GM12864 (cell line): ENCODE results near the gene ABCC4.

Experiments
- DNase-seq: peaks from one replicate; pipeline ENCODE4 v3.0.0-alpha.2; 2011; ENCODE audit warnings: low read depth
- H3K4me3 ChIP-seq: 2 replicates; pipeline ENCODE4 v1.5.1; 2011; ENCODE audit warnings: mild to moderate bottlenecking, low read depth, low read length, control low read depth
- TF ChIP-seq, protein P1 (sequence below): IDR thresholded peaks from 2 replicates; pipeline ENCODE4 v1.5.1; 2011; ENCODE audit warnings: low read depth, mild to moderate bottlenecking, moderate library complexity, low read length, control low read depth, inconsistent platforms; ENCODE audit errors: missing control alignments

The ABCC4 gene

DNA sequence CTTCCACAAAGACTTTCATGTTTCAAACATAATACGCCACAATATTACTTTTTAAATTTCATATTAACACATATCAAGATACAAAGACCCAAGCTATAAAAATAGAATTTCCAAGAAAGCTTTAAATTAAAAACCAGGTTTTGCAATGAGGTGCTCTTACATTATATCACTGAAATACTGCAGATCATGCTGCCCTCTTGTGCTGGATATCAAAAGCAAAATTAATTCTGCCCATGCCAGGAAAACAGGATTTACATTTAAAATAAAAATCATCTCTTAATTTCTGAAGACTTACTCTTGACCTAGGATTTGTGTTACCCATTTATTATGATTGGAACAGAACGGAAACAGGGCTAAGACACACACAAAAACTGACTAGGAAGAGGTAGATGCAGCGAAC is 145.0 kb downstream of the ABCC4 start:
- TF ChIP-seq, protein P1, sequence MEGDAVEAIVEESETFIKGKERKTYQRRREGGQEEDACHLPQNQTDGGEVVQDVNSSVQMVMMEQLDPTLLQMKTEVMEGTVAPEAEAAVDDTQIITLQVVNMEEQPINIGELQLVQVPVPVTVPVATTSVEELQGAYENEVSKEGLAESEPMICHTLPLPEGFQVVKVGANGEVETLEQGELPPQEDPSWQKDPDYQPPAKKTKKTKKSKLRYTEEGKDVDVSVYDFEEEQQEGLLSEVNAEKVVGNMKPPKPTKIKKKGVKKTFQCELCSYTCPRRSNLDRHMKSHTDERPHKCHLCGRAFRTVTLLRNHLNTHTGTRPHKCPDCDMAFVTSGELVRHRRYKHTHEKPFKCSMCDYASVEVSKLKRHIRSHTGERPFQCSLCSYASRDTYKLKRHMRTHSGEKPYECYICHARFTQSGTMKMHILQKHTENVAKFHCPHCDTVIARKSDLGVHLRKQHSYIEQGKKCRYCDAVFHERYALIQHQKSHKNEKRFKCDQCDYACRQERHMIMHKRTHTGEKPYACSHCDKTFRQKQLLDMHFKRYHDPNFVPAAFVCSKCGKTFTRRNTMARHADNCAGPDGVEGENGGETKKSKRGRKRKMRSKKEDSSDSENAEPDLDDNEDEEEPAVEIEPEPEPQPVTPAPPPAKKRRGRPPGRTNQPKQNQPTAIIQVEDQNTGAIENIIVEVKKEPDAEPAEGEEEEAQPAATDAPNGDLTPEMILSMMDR: no peak
- DNase-seq: no peak
- no peak overlapping the region for H3K4me3 ChIP-seq

GRCh38 chr13:95155504-95155903 is 145.7 kb downstream of the ABCC4 start:
- no peak for DNase-seq
- no peak overlapping the region for H3K4me3 ChIP-seq
- TF ChIP-seq, protein P1: no peak

DNA sequence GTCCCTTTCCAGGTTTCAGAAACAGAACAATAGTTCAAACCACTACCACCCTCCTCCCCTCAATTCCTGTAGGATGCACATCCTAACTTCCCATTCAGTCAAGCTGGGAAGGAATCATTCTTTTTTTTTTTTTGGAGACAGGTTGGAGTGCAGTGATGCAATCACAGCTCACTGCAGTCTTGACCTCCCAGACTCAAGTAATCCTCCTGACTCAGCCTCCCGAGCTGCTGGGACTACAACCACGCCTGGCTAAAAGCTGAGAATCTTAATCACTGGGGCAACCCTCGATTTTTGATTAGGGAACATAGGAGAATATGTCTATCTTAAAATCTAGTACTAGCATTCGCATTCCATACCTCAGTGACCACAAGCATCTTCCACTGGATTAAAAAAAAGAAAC is 146.2 kb downstream of the ABCC4 start:
- TF ChIP-seq, protein P1: no peak
- no peak overlapping the region for H3K4me3 ChIP-seq
- DNase-seq: no peak

DNA sequence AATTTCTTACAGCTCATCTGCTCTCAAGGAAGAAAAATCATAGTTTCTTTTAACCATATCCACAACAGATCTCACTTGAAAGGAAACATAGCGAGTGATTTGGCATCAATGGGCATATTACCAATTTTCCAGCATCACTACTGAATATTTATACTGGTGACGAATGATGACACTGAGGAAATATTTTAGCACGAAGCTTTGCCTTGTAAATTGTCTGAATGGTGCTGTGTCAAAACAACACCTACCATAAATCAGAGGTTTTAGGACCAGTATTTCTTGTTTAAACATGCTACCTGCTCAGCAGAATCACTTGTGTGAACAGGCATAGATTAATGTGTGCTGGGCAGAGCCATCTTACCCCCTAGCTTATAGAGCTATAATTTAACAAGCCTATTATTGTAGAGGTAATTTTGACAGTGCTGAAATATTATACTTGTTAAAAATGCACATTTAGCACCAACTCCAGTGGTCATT is 146.8 kb downstream of the ABCC4 start:
- TF ChIP-seq, protein P1: no peak
- no peak for DNase-seq
- no peak overlapping the region for H3K4me3 ChIP-seq

- no peak overlapping the region for H3K4me3 ChIP-seq
- TF ChIP-seq, protein P1: no peak
- no peak for DNase-seq
These were observed 147.4 kb downstream of the ABCC4 start for GRCh38 chr13:95153647-95154412.

DNA sequence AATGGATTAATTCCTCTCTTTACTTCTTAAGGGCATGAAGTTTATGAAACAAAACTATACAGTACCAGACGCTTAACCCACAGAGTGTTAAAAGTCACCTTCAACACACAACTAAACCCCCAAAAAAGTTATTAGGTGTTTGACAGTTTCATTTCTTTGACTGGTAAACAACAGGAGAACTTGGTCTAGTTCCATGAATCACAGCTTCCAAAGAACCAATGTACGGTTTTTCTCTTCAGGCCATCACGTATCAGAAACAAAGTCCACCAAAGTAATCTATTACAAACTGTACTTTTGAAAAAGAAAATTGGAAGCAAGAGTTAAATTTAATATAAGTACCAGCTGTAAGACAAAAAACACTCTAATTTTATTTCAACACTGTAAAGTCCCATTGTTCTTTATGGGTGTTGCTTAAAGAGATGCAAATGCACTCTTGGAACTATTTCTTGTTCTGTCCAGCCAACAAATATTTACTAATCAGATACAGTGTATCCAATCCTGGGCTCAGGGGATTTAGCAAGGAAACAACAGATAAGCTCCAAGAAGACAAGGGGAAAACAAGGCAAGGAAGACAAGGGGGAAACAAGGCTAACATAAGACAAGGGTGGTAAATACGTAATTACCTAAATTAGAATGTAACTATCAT is 149.2 kb downstream of the ABCC4 start:
- no peak overlapping the region for H3K4me3 ChIP-seq
- TF ChIP-seq, protein P1: no peak
- no peak for DNase-seq
